H9 (cell line): ENCODE measurements around the gene FSTL1. TPM values are rescaled to one million over a fixed set of nuclear protein-coding genes. Genes with fewer than 3 reads are reported as not detected.

Experiments used
- DNase-seq: peaks from one replicate; pipeline ENCODE4 v3.0.0-alpha.2; 2017
- H2AFZ ChIP-seq: one replicate; pipeline ENCODE4 v1.6.1; 2013; ENCODE audit warnings: mild to moderate bottlenecking, low read length, control low read depth, moderate library complexity
- H2AK5ac ChIP-seq: 2 replicates; pipeline ENCODE4 v1.6.1; 2013; ENCODE audit warnings: low read length, control low read depth, mixed read lengths; ENCODE audit not compliant: insufficient read length
- H2BK120ac ChIP-seq: one replicate; pipeline ENCODE4 v1.6.1; 2013; ENCODE audit warnings: low read depth, mild to moderate bottlenecking, low read length, control low read depth, inconsistent platforms; ENCODE audit not compliant: poor library complexity, severe bottlenecking
- H2BK12ac ChIP-seq: 2 replicates; pipeline ENCODE4 v1.6.1; 2013; ENCODE audit warnings: low read length, control low read depth, mixed read lengths, low read depth; ENCODE audit not compliant: insufficient read length
- H2BK15ac ChIP-seq: 2 replicates; pipeline ENCODE4 v1.6.1; 2013; ENCODE audit warnings: low read depth, low read length, control low read depth
- H2BK20ac ChIP-seq: one replicate; pipeline ENCODE4 v1.6.1; 2013; ENCODE audit warnings: low read depth, mild to moderate bottlenecking, low read length, control low read depth, inconsistent platforms; ENCODE audit not compliant: poor library complexity, severe bottlenecking
- H2BK5ac ChIP-seq: 2 replicates; pipeline ENCODE4 v1.6.1; 2013; ENCODE audit warnings: low read length, control low read depth, mixed read lengths; ENCODE audit not compliant: insufficient read length
- H3K14ac ChIP-seq: 2 replicates; pipeline ENCODE4 v1.6.1; 2013; ENCODE audit warnings: low read length, control low read depth; ENCODE audit not compliant: insufficient read depth
- H3K18ac ChIP-seq: 2 replicates; pipeline ENCODE4 v1.6.1; 2013; ENCODE audit warnings: low read depth, mild to moderate bottlenecking, mixed read lengths, low read length, control low read depth; ENCODE audit not compliant: insufficient read length
- H3K23ac ChIP-seq: 2 replicates; pipeline ENCODE4 v1.6.1; 2013; ENCODE audit warnings: low read length, control low read depth, mixed read lengths, low read depth; ENCODE audit not compliant: insufficient read length
- H3K23me2 ChIP-seq: 2 replicates; pipeline ENCODE4 v1.6.1; 2013; ENCODE audit warnings: low read depth, mild to moderate bottlenecking, mixed read lengths, low read length, control low read depth; ENCODE audit not compliant: insufficient read length, poor library complexity, severe bottlenecking
- H3K27ac ChIP-seq: 2 replicates; pipeline ENCODE4 v1.5.1; 2013; ENCODE audit warnings: low read length, control low read depth, mixed read lengths, low read depth; ENCODE audit not compliant: insufficient read length
- H3K27me3 ChIP-seq: 2 replicates; pipeline ENCODE4 v1.6.1; 2013; ENCODE audit warnings: low read length, control low read depth, inconsistent platforms; ENCODE audit not compliant: insufficient read depth
- H3K4ac ChIP-seq: 2 replicates; pipeline ENCODE4 v1.6.1; 2013; ENCODE audit warnings: low read depth, mild to moderate bottlenecking, control low read depth, inconsistent platforms, low read length, moderate library complexity
- H3K4me1 ChIP-seq: 2 replicates; pipeline ENCODE4 v1.6.1; 2013; ENCODE audit warnings: low read length, control low read depth, inconsistent platforms; ENCODE audit not compliant: insufficient read depth
- H3K4me2 ChIP-seq: 2 replicates; pipeline ENCODE4 v1.6.1; 2013; ENCODE audit warnings: low read length, control low read depth, mixed read lengths; ENCODE audit not compliant: insufficient read length, insufficient read depth
- H3K56ac ChIP-seq: 2 replicates; pipeline ENCODE4 v1.6.1; 2013; ENCODE audit warnings: low read depth, mild to moderate bottlenecking, mixed read lengths, low read length, control low read depth; ENCODE audit not compliant: insufficient read length
- H3K79me1 ChIP-seq: 2 replicates; pipeline ENCODE4 v1.6.1; 2013; ENCODE audit warnings: low read depth, mild to moderate bottlenecking, moderate library complexity, low read length, control low read depth, inconsistent platforms; ENCODE audit not compliant: insufficient read depth, poor library complexity, severe bottlenecking
- H3K79me2 ChIP-seq: 2 replicates; pipeline ENCODE4 v1.6.1; 2013; ENCODE audit warnings: low read length, control low read depth, inconsistent platforms; ENCODE audit not compliant: insufficient read depth
- H3K9ac ChIP-seq: 2 replicates; pipeline ENCODE4 v1.6.1; 2013; ENCODE audit warnings: low read length, control low read depth, mixed read lengths; ENCODE audit not compliant: insufficient read length; ENCODE audit errors: extremely low read depth
- H3K9me3 ChIP-seq: one replicate; pipeline ENCODE4 v1.6.1; 2013; ENCODE audit warnings: low read depth, low read length, inconsistent platforms; ENCODE audit not compliant: control insufficient read depth
- H3T11ph ChIP-seq: one replicate; pipeline ENCODE4 v1.6.1; 2013; ENCODE audit warnings: mild to moderate bottlenecking, low read length, control low read depth, inconsistent platforms
- H4K20me1 ChIP-seq: one replicate; pipeline ENCODE4 v1.6.1; 2013; ENCODE audit not compliant: control insufficient read depth, insufficient read length, insufficient read depth
- H4K5ac ChIP-seq: 2 replicates; pipeline ENCODE4 v1.6.1; 2013; ENCODE audit warnings: low read depth, mild to moderate bottlenecking, mixed read lengths, low read length, control low read depth; ENCODE audit not compliant: insufficient read length
- H4K8ac ChIP-seq: replicated peaks from 2 replicates; pipeline ENCODE4 v1.6.1; 2013; ENCODE audit warnings: low read length, control low read depth, mixed read lengths, low read depth; ENCODE audit not compliant: insufficient read length
- H4K91ac ChIP-seq: 2 replicates; pipeline ENCODE4 v1.6.1; 2013; ENCODE audit warnings: low read depth, mild to moderate bottlenecking, moderate library complexity, mixed read lengths, low read length, control low read depth; ENCODE audit not compliant: insufficient read length
- H3K27ac Mint-ChIP-seq, 3 experiments: 2 replicates in 2 of 3; 3 replicates in 1 of 3; pipeline ENCODE4 v1.8.0; 2020 to 2021; ENCODE audit warnings: mixed read lengths in 3 of 3, mild to moderate bottlenecking in 1 of 3, moderate library complexity in 1 of 3
- H3K27me3 Mint-ChIP-seq: 2 replicates; pipeline ENCODE4 v1.8.0; 2021; ENCODE audit warnings: low read depth, mild to moderate bottlenecking, moderate library complexity, mixed read lengths
- H3K36me3 Mint-ChIP-seq, 3 experiments: 2 replicates in 2 of 3; 3 replicates in 1 of 3; pipeline ENCODE4 v1.8.0; 2020 to 2021; ENCODE audit warnings: low read depth in 3 of 3, mixed read lengths in 3 of 3; ENCODE audit not compliant: insufficient read depth in 1 of 3
- H3K4me1 Mint-ChIP-seq, 2 experiments: 2 replicates each; pipeline ENCODE4 v1.8.0; 2020; ENCODE audit warnings: mixed read lengths in 2 of 2
- H3K4me3 Mint-ChIP-seq, 2 experiments: 2 replicates in 1 of 2; 3 replicates in 1 of 2; pipeline ENCODE4 v1.8.0; 2020 to 2021; ENCODE audit warnings: mild to moderate bottlenecking in 2 of 2, mixed read lengths in 2 of 2, moderate library complexity in 1 of 2
- H3K9me3 Mint-ChIP-seq, 2 experiments: 2 replicates in 1 of 2; 3 replicates in 1 of 2; pipeline ENCODE4 v1.8.0; 2020; ENCODE audit warnings: mild to moderate bottlenecking in 2 of 2, mixed read lengths in 2 of 2, moderate library complexity in 1 of 2
- CTCF ChIP-seq: fragments of 200-600 bp; sonication (generic); conservative IDR thresholded peaks from 3 replicates; pipeline ENCODE4 v1.8.0; 2021; ENCODE audit warnings: antibody characterized with exemption, mild to moderate bottlenecking
- WGBS: extraction: QIAGEN DNeasy Blood & Tissue Kit; methylation state at CpG from one replicate; pipeline ENCODE4 v1.1.7; 2013; ENCODE audit warnings: missing lambda C conversion rate, low lambda C conversion rate, mixed read lengths; ENCODE audit not compliant: insufficient read length; ENCODE audit errors: extremely low coverage; 5-methylcytosine and 5-hydroxymethylcytosine counted together
- total RNA-seq: library from RNA; stranded (reverse); gene quantifications from 2 replicates; pipeline ENCODE4 v1.2.1, GENCODE V29; 2021

FSTL1 gene
- total RNA-seq, 1 experiment from 2014 or later, result 326 TPM

GRCh38 chr3:120438665-120439370 is 12.0 kb downstream of the FSTL1 start:
- H2BK5ac ChIP-seq, result no peak overlapping the region
- H3K4ac ChIP-seq, result no peak overlapping the region
- no peaks in the 10 kb centered on the region for H3K79me1 ChIP-seq
- H2BK15ac ChIP-seq, result no peak overlapping the region
- H3K27me3 ChIP-seq, result no peaks in the 10 kb centered on the region
- H3T11ph ChIP-seq, result no peak overlapping the region
- H3K27me3 Mint-ChIP-seq, result no peaks in the 10 kb centered on the region
- no peak overlapping the region for H4K5ac ChIP-seq
- H3K14ac ChIP-seq, result no peak overlapping the region
- peaks cover 33 to 48% of the 10 kb centered on the region in 2 experiments for H3K4me1 Mint-ChIP-seq
- no peak overlapping the region for H3K4me3 Mint-ChIP-seq
- H4K8ac ChIP-seq, result no peak overlapping the region
- no peak overlapping the region for H3K23ac ChIP-seq
- H3K9me3 Mint-ChIP-seq, result no peaks in the 10 kb centered on the region
- no peak overlapping the region for H2AFZ ChIP-seq
- no peaks in the 10 kb centered on the region for H3K23me2 ChIP-seq
- DNase-seq, result no peak
- no peak overlapping the region for H3K4me2 ChIP-seq
- no peak overlapping the region for H2AK5ac ChIP-seq
- no peak overlapping the region for H4K91ac ChIP-seq
- TF ChIP-seq CTCF, result no peak
- H3K18ac ChIP-seq, result no peak overlapping the region
- H3K27ac ChIP-seq, result no peak overlapping the region
- H3K56ac ChIP-seq, result no peak overlapping the region
- H3K27ac Mint-ChIP-seq, result peak overlapping the region in 1 of 3 experiments; percentile 76; a peak in 1 of 7 replicates
- no peaks in the 10 kb centered on the region for H3K9me3 ChIP-seq
- no CpG with 5 or more reads among the region's 10 CpGs for WGBS
- no peaks in the 10 kb centered on the region for H4K20me1 ChIP-seq
- H3K79me2 ChIP-seq, result peaks cover 10% of the 10 kb centered on the region; the same call in 1 of the 2 replicates
- peaks cover 23 to 50% (median 48%) of the 10 kb centered on the region in 3 experiments; a peak in 6 of 7 replicates for H3K36me3 Mint-ChIP-seq
- H2BK20ac ChIP-seq, result no peak overlapping the region
- no peak overlapping the region for H3K9ac ChIP-seq
- H2BK12ac ChIP-seq, result no peak overlapping the region
- H3K4me1 ChIP-seq, result peaks cover 14% of the 10 kb centered on the region
- H2BK120ac ChIP-seq, result no peak overlapping the region
